AG10803 (cell line): ENCODE measurements around the gene XXYLT1.

ENCODE experiments used
- DNase-seq: peaks from one replicate; pipeline ENCODE4 v3.0.0; 2010; ENCODE audit warnings: low read depth
- H3K4me3 ChIP-seq: 2 replicates; pipeline ENCODE4 v1.5.1; 2011; ENCODE audit warnings: mild to moderate bottlenecking, low read length, control low read depth
- CTCF ChIP-seq: conservative IDR thresholded peaks from 2 replicates; pipeline ENCODE4 v1.5.1; 2011; ENCODE audit warnings: mild to moderate bottlenecking, low read length, control low read depth, inconsistent platforms

Gene XXYLT1

DNA sequence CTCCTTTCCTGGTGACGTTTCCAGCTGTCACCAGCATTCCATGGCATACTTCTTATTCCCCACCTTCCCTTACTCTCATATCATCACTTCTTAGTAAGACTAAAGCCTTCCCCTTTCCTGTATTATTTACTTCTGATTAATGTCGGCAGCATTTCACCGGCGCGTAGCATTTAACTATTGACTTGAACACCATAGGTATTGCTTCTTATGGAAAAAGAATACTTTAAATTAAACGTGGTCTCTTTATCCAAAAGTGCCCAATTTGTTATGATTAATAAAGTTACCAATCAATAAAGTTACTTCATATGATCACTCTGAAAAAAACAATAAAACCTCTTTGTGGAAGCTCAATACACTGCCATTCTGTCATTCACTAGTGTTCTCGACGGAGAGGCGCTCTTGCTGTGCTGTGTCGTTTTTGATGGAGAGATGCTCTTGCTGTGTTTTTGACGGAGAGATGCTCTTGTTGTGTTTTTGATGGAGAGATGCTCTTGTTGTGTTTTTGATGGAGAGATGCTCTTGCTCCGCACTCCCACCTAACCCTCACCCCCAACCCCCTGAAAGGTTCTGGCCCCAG lies 165.0 kb downstream of the XXYLT1 start:
- no peak for TF ChIP-seq CTCF
- peak overlapping the region; percentile 30; the same call in 1 of the 2 replicates for H3K4me3 ChIP-seq
- no peak for DNase-seq

DNA sequence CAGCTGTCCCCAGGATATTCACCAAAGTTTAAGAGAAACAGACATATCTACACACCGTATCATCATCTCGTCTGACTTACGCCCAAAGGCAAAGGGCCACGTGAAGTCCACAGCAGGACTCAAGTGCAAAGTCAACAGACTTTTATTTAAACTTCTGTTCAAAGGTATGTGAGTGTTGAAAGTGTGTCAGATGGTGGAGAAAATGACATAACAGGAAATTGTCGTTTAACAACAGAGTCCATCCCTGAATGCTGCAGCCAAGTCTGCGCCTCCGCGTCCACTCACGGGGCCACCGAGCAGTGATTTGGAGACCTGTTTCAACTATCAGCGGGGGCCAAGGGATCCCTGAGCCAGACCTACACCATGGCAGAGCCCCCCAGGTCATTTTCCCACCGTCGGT lies 165.6 kb downstream of the XXYLT1 start:
- no peak overlapping the region for H3K4me3 ChIP-seq

DNA sequence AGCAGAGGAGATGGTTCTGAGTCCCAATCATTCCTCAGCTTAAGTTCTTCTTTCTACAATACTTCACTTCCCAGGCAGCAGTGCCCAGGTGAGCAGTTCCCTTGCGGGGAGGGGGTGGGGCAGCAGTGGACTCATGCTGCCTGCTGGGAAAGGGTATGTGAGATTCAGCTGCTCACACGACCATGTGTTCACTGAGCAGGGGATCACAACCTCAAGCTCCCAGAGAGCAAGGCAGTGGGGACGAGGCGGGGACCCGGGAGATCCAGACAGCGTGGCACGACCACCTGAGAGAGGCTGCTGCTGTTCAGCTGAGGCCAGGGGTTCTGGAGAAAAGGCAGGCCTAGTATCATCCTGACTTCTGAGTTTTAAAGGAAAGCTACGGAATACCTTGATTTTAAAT lies 166.6 kb downstream of the XXYLT1 start:
- no peak for TF ChIP-seq CTCF
- DNase-seq = no peak
- no peak overlapping the region for H3K4me3 ChIP-seq

More for the DNA sequence above, 165.6 kb downstream of the XXYLT1 start:
- TF ChIP-seq CTCF = no peak
- no peak for DNase-seq

GRCh38 chr3:195103623-195104022 lies 167.3 kb downstream of the XXYLT1 start:
- H3K4me3 ChIP-seq = no peak overlapping the region
- TF ChIP-seq CTCF = no peak
- DNase-seq = no peak

DNA sequence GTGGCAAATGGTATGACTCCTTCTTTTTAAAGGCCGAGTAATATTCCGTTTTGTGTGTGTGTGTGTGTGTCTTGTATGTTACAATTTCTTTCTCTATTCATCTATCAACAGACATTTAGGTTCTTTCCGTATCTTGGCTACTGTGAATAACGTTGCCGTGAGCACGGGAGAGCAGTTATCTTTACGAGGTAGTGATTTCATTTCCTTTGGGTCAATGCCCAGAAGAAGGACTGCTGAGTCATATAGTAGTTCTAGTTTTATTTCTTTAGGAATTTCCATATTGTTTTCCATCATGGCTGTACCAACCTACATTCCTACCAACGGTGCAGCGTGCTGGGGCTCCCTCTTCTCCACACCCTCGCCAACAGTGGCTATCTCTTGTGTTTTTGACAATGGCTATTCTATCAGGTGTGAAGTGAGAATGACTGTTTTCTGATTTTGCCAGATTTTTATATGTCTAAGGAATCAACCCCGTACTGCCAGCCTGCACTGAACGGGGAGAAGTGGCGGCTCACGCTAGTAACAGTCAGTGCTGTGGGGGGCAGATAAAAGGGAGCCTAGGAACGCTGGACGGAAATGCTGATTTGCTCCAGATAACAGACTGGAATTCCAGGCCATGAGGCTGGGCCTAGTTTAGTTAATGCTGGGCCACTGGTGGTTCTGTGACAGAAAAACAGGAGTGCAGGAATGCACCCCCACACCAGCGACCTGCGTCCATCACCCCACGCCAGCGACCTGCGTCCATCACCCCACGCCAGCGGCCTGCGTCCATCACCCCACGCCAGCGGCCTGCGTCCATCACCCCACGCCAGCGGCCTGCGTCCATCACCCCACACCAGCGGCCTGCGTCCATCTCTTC lies 168.1 kb downstream of the XXYLT1 start:
- TF ChIP-seq CTCF = no peak
- DNase-seq = peak; percentile 94
- H3K4me3 ChIP-seq = no peak overlapping the region

DNA sequence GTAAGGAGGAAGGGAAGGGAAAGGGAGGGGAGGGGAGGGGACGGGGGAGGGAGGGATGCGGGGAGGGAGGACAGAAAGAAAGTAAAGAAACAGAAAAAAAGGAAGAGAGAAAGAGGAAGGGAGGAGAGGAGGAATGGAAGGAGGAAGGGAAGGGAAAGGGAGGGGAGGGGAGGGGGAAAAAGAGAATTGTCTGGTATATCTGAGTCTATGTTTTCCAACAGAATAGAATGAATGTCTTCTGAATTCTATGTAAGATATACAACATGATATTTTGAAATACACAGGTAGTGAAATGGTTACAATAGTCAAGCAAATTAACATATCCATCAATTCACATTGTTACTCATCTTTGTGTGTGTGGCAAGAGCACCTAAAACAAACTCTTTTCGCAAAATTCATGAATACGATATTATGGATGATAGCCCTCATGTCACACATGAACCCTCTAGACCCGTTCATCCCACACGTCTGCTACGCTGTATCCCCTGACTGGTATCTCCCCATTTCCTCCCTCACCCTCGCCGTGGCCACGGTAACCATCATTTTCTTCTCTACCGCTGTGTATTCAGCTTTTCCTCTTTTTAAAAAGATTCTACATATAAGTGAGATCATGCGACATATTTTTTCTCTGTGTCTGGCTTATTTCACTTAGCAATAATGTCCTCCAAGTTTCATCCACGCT lies 168.9 kb downstream of the XXYLT1 start:
- no peak for DNase-seq
- TF ChIP-seq CTCF = no peak
- H3K4me3 ChIP-seq = no peak overlapping the region
